Fibroblast of the aortic adventitia (primary cell): ENCODE results near the gene MPV17. TPM values are rescaled to one million over a fixed set of nuclear protein-coding genes. Genes with fewer than 3 reads are reported as not detected.
A peak's percentile ranks its signal among the peaks of the same experiment; 100 is the strongest.
"Not testable (repeated sequence)": the region's sequence is repeated elsewhere in the genome, so short reads cannot be mapped to it uniquely, and the experiment has no call there.

ENCODE experiments used
- DNase-seq: peaks from one replicate; pipeline ENCODE4 v3.0.0-alpha.2; 2010; ENCODE audit warnings: low read depth
- H3K4me3 ChIP-seq: 2 replicates; pipeline ENCODE4 v1.5.1; 2011; ENCODE audit warnings: low read depth, mild to moderate bottlenecking, control low read depth, low read length, moderate library complexity
- CTCF ChIP-seq: IDR thresholded peaks from 2 replicates; pipeline ENCODE4 v1.5.1; 2011; ENCODE audit warnings: mild to moderate bottlenecking, low read length, control low read depth, inconsistent platforms; ENCODE audit not compliant: insufficient read depth
- total RNA-seq: library from RNA; depleted of rRNA; stranded (reverse); fragments of >200 nt; gene quantifications from 2 replicates; pipeline ENCODE4 v1.2.3, GENCODE V29; 2012; ENCODE audit warnings: low replicate concordance

Gene MPV17
- total RNA-seq, 1 donor: 92.8 TPM

GRCh38 chr2:27362678-27363420, 40.0 kb upstream of the MPV17 start:
- no peak for TF ChIP-seq CTCF
- DNase-seq: no peak
- H3K4me3 ChIP-seq: no peak overlapping the region

GRCh38 chr2:27356382-27357181, 33.7 kb upstream of the MPV17 start, which contains the start of gene GTF3C2:
TSS of gene GTF3C2 (minus strand) at chr2:27356764. CDS start at chr2:27343554, 13,210 bp downstream.
- DNase-seq: peak; percentile 98
- peak within 1 kb of the TSS; percentile 97 for H3K4me3 ChIP-seq
- no peak for TF ChIP-seq CTCF

- peak; percentile 43 for DNase-seq
- peak overlapping the region; percentile 97 for H3K4me3 ChIP-seq
- no peak for TF ChIP-seq CTCF
These were observed 33.1 kb upstream of the MPV17 start for GRCh38 chr2:27356056-27356381.

- no peak for TF ChIP-seq CTCF
- no peak for DNase-seq
- no peak overlapping the region for H3K4me3 ChIP-seq
These were observed 31.7 kb upstream of the MPV17 start for GRCh38 chr2:27354597-27354927.

- no peak for TF ChIP-seq CTCF
- peak; percentile 26 for DNase-seq
- no peak overlapping the region for H3K4me3 ChIP-seq
These were observed 31.1 kb upstream of the MPV17 start for GRCh38 chr2:27353762-27354596.

- not testable (repeated sequence) for DNase-seq
These were observed 30.5 kb upstream of the MPV17 start for GRCh38 chr2:27353386-27353761.

More at GRCh38 chr2:27353386-27353761, 30.5 kb upstream of the MPV17 start:
- not testable (repeated sequence) for H3K4me3 ChIP-seq
